ENCODE results near the gene RORC. TPM values are rescaled to one million over a fixed set of nuclear protein-coding genes. Genes with fewer than 3 reads are reported as not detected.

The RORC gene
- not detected in 2 replicates for total RNA-seq

DNA sequence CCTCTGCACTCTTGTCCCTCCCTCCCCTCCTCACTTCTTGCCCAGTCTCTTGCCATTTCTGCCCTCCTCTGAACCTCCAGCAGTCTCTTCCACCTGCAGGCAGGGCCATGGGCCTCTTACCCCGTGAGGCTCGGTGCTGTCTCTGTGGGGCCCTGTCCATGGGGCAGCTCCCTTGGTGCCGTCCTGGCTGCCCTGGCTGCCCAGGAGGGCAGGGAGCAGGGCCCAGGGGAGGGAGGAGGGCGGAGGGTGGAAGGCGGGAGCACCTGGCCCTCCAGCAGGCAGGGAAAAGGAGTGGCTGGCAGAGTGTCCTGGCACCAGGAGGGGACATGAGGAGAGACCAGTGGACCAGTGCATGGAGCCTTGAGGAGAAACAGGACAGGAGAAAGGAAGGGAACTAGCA lies at the start of gene RORC:
RORC (minus strand) TSS at position 198 of the 400 bp plus-strand sequence; CDS start at position 160, 38 bp downstream.

DNA sequence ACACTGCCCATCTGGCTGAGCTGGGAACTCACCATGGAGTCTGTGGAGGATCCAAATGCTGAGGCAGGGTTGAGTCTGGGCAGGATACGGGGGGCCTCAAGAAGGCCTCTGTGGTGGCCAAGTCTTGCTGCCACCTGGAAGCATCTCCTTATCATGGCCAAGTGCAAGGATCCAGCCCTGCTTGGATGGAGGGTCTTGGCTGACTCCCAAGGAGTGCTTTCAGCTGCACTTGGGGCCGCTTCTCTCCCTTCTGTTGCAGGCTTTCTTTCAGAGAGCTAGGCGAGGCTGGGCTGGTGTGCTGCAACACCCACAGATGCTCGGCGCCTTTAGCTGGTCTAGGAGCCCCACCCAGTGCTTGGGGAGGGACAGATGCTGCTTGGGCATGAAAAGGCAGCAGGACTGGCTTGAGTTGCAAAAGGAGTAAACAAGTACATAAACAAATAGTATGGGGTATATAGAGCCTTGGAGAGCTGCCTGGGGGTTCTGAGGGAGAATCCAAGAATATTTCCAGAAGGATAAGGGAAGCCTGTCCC lies 21.9 kb upstream of the RORC start, which contains the start of gene THEM5:
THEM5 (minus strand) TSS at position 302 of the 533 bp plus-strand sequence; CDS start at position 155, 147 bp downstream.

DNA sequence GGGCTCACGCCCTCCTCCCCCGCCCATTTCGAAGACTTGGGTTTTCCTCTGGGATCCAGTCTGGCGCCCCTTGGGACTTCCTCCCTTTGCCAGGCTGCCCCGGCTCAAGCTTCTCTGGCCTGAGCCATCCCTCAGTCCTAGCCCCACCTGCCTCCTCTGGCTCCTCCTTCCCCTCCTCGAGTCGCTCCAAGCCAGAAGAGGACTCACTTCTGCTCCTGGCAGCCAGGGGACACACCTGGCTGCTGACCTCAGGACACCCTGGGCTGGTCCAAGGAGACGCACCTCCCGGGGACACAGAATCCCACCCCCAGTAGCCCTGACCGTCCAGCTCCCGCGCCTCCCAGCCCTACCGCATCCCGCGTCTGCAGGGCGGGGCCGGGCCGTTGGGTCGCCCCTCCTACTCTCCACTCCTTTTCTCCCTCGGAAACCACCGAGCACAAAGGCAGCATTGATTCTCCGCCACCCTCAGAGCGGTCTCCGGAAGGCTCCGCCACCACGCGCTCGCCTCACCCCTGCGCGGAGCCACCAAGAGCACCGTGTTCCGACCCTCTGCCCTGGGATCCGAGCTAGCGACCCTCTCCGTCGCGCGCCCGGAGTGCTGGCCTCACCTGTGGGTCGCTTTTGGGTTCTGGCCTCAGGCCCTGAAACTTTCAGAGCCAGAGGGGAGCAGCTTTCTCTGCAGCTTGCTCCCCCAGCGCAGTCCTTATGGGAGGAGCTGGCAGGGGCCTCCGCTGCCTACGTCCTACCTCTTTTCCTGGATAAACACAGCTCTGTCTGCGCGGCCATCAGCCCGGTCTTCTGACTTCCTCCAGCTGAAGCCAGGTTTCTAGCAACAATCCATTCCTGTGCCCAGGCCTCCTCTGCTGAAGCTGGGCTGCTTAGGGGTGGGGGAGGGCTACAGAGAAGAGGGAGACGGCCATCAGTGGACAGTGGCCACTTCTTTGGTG lies 8.1 kb upstream of the RORC start, which contains the start of gene C2CD4D:
C2CD4D (minus strand) TSS at position 364 of the 947 bp plus-strand sequence. CDS start 831 bp downstream, outside the sequence.

DNA sequence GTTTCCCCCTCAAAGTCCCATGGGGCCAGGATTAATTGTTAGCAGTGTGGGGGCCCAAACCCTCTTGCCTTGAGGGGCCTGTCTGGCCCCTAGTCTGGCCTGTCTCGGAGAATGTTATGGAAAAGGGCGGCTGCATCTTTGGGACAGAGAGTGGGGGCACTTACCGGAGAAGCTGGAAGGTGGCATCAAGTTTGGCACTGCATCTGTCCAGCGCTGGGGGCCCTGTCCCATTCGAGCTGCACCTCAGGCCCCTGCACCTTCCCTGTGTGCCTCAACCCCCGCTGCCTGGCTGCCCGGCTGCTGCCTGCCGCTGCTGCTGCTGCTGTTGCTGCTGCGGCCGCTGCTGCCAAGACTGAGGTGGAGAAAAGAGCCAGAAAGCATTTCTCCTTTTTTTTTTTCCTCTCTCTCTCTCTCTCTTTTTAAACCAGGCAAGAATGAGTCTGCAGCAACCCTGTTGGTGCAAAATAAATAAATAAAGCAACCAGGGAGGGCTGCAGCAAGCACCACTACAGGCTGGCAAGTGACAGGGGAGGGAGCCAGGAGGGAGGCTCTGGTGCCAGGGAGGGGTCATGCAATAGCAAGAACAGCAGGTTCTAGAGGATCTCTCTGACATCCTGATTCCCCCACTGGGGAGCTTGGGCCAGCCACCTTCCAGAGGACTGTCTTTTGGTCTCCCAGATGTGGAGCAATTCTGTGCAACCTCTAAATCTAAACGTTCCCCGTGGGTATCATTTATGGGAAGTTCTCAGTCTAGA lies 26.4 kb downstream of the RORC start, which contains the start of gene LINGO4:
LINGO4 (minus strand) TSS at position 354 of the 755 bp plus-strand sequence. CDS start 2,715 bp downstream, outside the sequence.

DNA sequence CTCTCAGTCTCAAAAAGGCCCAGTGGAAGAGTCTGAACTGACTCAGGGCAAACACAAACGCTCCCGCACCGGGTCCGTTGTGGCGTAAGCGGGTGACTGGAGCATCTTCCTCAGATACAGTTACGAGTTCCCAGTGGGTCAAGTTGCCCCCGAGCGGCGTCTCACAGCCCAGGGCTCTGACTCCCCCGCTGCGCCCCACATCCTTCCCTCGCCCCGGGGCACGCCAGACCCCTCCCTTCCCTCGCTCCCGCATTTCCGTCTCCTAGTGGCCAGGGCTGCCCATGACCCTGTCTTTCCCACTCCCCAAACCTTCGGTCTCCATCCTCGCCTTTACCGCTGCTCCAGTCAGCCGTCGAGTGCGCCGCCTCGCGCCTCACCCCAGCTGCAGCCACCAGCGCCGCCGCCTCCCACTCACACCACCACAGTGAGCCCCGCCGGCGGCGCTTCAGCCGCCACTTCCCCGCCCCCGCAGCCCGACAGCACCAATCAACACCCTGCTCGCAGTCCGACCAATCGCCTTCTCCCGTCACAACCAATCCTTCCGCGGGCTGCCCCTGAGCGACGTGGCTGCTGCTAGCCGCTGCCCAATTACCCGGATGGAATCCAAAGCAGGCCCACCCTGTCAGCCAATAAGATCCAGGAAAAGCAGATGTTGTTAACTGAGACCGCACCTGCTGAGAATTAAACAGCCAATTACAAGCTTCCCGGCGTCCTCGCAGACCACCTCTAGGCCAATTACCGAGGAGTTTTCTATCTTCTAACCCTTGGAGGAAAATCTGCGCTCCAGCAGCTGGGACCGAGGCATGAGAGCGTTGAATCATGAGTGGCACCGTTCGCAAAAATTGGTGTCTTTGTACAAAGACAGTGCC lies 41.3 kb downstream of the RORC start, which contains the start of gene TDRKH:
TDRKH (minus strand) TSS at position 430 of the 869 bp plus-strand sequence. CDS start 7,478 bp downstream, outside the sequence.

DNA sequence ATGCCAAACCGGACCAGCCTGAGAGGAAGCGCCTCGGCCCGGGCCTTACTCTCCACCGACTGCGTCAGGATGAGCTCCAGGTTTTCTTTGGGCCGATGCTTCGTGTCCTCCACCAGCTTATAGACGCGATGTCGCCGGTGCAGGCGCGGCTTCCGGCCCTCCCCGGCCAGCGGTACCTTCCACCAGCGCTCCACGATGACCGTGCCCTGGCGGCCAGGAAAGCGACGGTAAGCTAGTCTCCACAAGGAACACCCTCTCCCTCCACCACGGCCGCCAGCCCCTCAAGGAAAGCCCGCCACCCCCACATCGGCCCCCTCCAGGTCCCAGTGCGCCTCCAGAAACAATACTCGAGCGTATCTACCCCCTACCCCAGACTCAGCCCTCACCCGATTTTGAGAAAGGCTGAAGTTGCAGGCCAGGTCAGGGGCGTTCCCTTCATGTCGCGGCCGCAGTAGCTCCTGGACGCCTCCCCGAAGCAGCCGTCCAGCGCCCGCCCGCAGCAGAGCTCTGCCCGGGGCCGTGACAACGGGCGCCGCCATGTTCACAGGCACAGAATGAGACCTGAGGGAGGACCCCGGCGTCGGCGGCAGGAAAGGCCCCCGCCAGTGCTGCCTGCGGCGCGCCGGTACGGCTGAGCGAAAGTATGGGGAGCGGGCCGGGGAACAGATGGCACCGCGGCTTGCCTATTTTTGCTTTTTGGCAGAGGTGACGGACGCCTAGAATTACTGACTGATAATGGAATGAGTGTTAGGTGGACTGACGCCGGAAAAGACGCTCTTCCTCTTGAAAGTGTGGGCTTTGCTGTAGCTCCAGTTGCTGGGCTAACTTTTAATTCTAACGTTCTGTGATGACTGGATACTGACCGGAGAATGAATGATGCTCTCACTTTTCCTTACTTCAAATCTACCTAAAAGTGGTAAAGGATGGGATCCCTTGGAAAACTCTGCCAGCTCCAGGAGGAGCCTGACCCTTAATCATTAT lies 68.4 kb downstream of the RORC start, which contains the start of gene MRPL9:
MRPL9 (minus strand) TSS at position 556 of the 981 bp plus-strand sequence; CDS start at position 539, 17 bp downstream.

Other genes starting within 250 kb of the RORC start
- gene SNX27, start 219.8 kb downstream of the RORC start, total RNA-seq, result 16.5 and 20.3 TPM in 2 replicates
- not detected in 2 replicates for gene CELF3, start 115.0 kb downstream of the RORC start, total RNA-seq
- gene RIIAD1, start 110.3 kb downstream of the RORC start, total RNA-seq, result not detected in 2 replicates
- 34.4 and 49.7 TPM in 2 replicates for gene MRPL9, start 68.3 kb downstream of the RORC start, total RNA-seq
- gene TDRKH, start 41.3 kb downstream of the RORC start, total RNA-seq, result 0.12 and 0.29 TPM in 2 replicates
- gene LINGO4, start 26.4 kb downstream of the RORC start, total RNA-seq, result not detected in 2 replicates
- gene C2CD4D, start 8.0 kb upstream of the RORC start, total RNA-seq, result not detected in 2 replicates
- gene THEM5, start 21.9 kb upstream of the RORC start, total RNA-seq, result not detected in 2 replicates
- gene THEM4, start 77.7 kb upstream of the RORC start, total RNA-seq, result 17.9 and 19.1 TPM in 2 replicates
- 253 and 261 TPM in 2 replicates for gene S100A10, start 162.1 kb upstream of the RORC start, total RNA-seq
- 356 and 363 TPM in 2 replicates for gene S100A11, start 205.2 kb upstream of the RORC start, total RNA-seq